HepG2 (cell line): ENCODE results near the gene MTNR1A.

ENCODE experiments used
- AGO1 ChIP-seq: fragments of 200-400 bp; formaldehyde crosslinking; IDR thresholded peaks from 2 replicates; pipeline ENCODE4 v1.6.1; 2017; ENCODE audit warnings: mild to moderate bottlenecking, low read depth, low read length, moderate library complexity; ENCODE audit not compliant: poor library complexity, severe bottlenecking
- ATF3 ChIP-seq: sonication (generic); formaldehyde crosslinking; IDR thresholded peaks from 2 replicates; pipeline ENCODE4 v1.4.0; 2020; ENCODE audit warnings: missing genetic modification reagents
- BHLHE40 ChIP-seq: IDR thresholded peaks from 2 replicates; pipeline ENCODE4 v1.6.1; 2011; ENCODE audit warnings: low read length, improper control_type of control experiment
- PHF21A ChIP-seq: sonication (generic); formaldehyde crosslinking; IDR thresholded peaks from 2 replicates; pipeline ENCODE4 v1.5.0; 2020; ENCODE audit warnings: mild to moderate bottlenecking, missing genetic modification reagents
- SETDB1 ChIP-seq: sonication (generic); formaldehyde crosslinking; IDR thresholded peaks from 2 replicates; pipeline ENCODE4 v1.5.1; 2020; ENCODE audit warnings: missing genetic modification reagents, mild to moderate bottlenecking, borderline replicate concordance
- ZKSCAN1 ChIP-seq: fragments of 150-350 bp; IDR thresholded peaks from 2 replicates; pipeline ENCODE4 v1.6.1; 2014; ENCODE audit warnings: low read length
- ZNF547 ChIP-seq: sonication (generic); formaldehyde crosslinking; IDR thresholded peaks from 2 replicates; pipeline ENCODE4 v1.5.1; 2020; ENCODE audit warnings: mild to moderate bottlenecking, missing genetic modification reagents
- ZNF780A ChIP-seq: sonication (generic); formaldehyde crosslinking; IDR thresholded peaks from 2 replicates; pipeline ENCODE4 v1.8.0; 2022; ENCODE audit warnings: mild to moderate bottlenecking, missing genetic modification reagents, moderate library complexity

- TF ChIP-seq ZKSCAN1 (no peak), ATF3 (no peak), AGO1 (no peak), SETDB1 (CRISPR knock-in tag) (no peak), ZNF547 (CRISPR knock-in tag) (no peak), BHLHE40 (no peak), ZNF780A (CRISPR knock-in tag) (no peak), PHF21A (CRISPR knock-in tag) (no peak)
Observed at GRCh38 chr4:186593587-186593973, 38.2 kb upstream of the MTNR1A start.
